ENCODE results near the gene PWWP2B.

- TF ChIP-seq REST (IDR thresholded peaks at IDR 0.05) (no peak), CTCF (IDR thresholded peaks at IDR 0.05) (no peak), RAD21 (conservative IDR thresholded peaks at IDR 0.05 in 1 of 2, IDR thresholded peaks at IDR 0.05 in 1 of 2) (no peak), TP53 (CRISPR knock-in tag; IDR thresholded peaks at IDR 0.05) (no peak), HOXB13 (CRISPR knock-in tag; IDR thresholded peaks at IDR 0.05; ENCODE audit: low read depth) (no peak), POLR2A (IDR thresholded peaks at IDR 0.05; ENCODE audit: low read length) (no peak), EP300 (IDR thresholded peaks at IDR 0.05) (no peak), MAX (IDR thresholded peaks at IDR 0.05) (no peak), ESRRA (IDR thresholded peaks at IDR 0.05; ENCODE audit: borderline replicate concordance, low read length) (no peak), KDM5A (IDR thresholded peaks at IDR 0.05) (no peak), NPAS2 (CRISPR knock-in tag; IDR thresholded peaks at IDR 0.05; ENCODE audit: borderline replicate concordance) (no peak)
These were observed 20.6 kb upstream of the PWWP2B start for GRCh38 chr10:132376394-132376851.
